Psoas muscle (tissue), 8 donors: ENCODE measurements around the gene ELAC1. TPM values are rescaled to one million over a fixed set of nuclear protein-coding genes. Genes with fewer than 3 reads are reported as not detected.

ENCODE experiments used
- ATAC-seq, 4 donors: fragments of 200-7000 bp; cut with Tn5 transposase; one replicate each; pipeline ENCODE4 v1.9.1; 2020; ENCODE audit warnings: moderate library complexity in 3 of 4, mild to moderate bottlenecking in 2 of 4
- DNase-seq, 2 donors: peaks; one replicate each; pipeline ENCODE4 v3.0.0-alpha.2; 2020
- H3K27ac ChIP-seq: fragments of 200-600 bp; one replicate; pipeline ENCODE4 v1.8.0; 2022
- H3K27me3 ChIP-seq, 3 donors: fragments of 200-600 bp in 1 of 3; one replicate each; pipeline versions ENCODE4 v1.6.1 to v1.8.0; 2013 to 2022; ENCODE audit warnings: low read length in 2 of 3, mild to moderate bottlenecking in 2 of 3, moderate library complexity in 1 of 3; ENCODE audit not compliant: insufficient read depth in 3 of 3
- H3K36me3 ChIP-seq, 2 donors: fragments of 200-600 bp in 1 of 2; one replicate each; pipeline versions ENCODE4 v1.6.1 to v1.8.0; 2013 to 2022; ENCODE audit warnings: low read depth in 1 of 2, mild to moderate bottlenecking in 1 of 2, moderate library complexity in 1 of 2; ENCODE audit not compliant: insufficient read depth in 1 of 2
- H3K4me1 ChIP-seq: fragments of 200-600 bp; one replicate; pipeline ENCODE4 v1.8.0; 2022
- H3K4me3 ChIP-seq: fragments of 200-600 bp; one replicate; pipeline ENCODE4 v1.8.0; 2022; ENCODE audit warnings: mild to moderate bottlenecking
- H3K9me3 ChIP-seq: fragments of 200-600 bp; one replicate; pipeline ENCODE4 v1.8.0; 2022
- WGBS, 3 donors: extraction: QIAGEN DNeasy Blood & Tissue Kit; methylation state at CpG; one replicate each; pipeline versions ENCODE4 v1.1.6 to v1.1.7; 2013; 5-methylcytosine and 5-hydroxymethylcytosine counted together
- intact Hi-C, 2 donors: fragments of 100-400 bp; cut with DNase I; formaldehyde crosslinking; loops; one replicate each; pipeline versions ENCODE4 v1.11.0 to v1.14.2; 2022
- long read RNA-seq, 2 donors: library from polyadenylated mRNA; unstranded; transcript quantifications; one replicate each; pipeline ENCODE4 v2.0.0, GENCODE V29; 2021
- polyA plus RNA-seq, 3 donors: library from polyadenylated mRNA; stranded (reverse); fragments of 200-250 nt; gene quantifications; one replicate each; pipeline ENCODE4 v1.2.3, GENCODE V29; 2013
- total RNA-seq, 4 donors: library from RNA; stranded (reverse); fragmentation: NEBNext Ultra II Directional in 2 of 4; extraction: Animal tissue kit (Norgen Biotek cat#: 25700) in 2 of 4; gene quantifications; one replicate each; pipeline versions ENCODE4 v1.2.1 to v1.2.4, GENCODE V29; 2021 to 2023
- TF ChIP-seq, protein P1 (sequence below): fragments of 200-600 bp; IDR thresholded peaks from one replicate; pipeline ENCODE4 v1.8.0; 2022; ENCODE audit warnings: antibody characterized with exemption
- donor health status: healthy with polysubstance abuse.
- donor health status: DM: no; HTN: no; CAD: no; lungs with moderate emphysema.
- donor health status: Bipolar disorder and iron deficiency.
- donor health status: healthy.
- donor health status: DM: yes; HTN: yes; CAD: no.
- donor health status: DM: no; HTN: no; CAD: no.
- donor health status: DM: no; HTN: no; CAD: no.
- donor health status: DM: yes; HTN: yes; CAD: no.

Gene ELAC1, protein sequence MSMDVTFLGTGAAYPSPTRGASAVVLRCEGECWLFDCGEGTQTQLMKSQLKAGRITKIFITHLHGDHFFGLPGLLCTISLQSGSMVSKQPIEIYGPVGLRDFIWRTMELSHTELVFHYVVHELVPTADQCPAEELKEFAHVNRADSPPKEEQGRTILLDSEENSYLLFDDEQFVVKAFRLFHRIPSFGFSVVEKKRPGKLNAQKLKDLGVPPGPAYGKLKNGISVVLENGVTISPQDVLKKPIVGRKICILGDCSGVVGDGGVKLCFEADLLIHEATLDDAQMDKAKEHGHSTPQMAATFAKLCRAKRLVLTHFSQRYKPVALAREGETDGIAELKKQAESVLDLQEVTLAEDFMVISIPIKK
- total RNA-seq (1 to 10 TPM; 2.8 to 5.4 (median 3.8) TPM), polyA plus RNA-seq (1 to 10 TPM; 1.6 to 4.2 (median 1.7) TPM)
- long read RNA-seq, donor 1, partial matches to known transcripts: 0 of 3 reads
- long read RNA-seq, donor 1, other reads (novel, unspliced or antisense): 1 of 3 reads
- long read RNA-seq, donor 2, partial matches to known transcripts: 0 of 10 reads
- long read RNA-seq, donor 2, other reads (novel, unspliced or antisense): 3 of 10 reads

DNA sequence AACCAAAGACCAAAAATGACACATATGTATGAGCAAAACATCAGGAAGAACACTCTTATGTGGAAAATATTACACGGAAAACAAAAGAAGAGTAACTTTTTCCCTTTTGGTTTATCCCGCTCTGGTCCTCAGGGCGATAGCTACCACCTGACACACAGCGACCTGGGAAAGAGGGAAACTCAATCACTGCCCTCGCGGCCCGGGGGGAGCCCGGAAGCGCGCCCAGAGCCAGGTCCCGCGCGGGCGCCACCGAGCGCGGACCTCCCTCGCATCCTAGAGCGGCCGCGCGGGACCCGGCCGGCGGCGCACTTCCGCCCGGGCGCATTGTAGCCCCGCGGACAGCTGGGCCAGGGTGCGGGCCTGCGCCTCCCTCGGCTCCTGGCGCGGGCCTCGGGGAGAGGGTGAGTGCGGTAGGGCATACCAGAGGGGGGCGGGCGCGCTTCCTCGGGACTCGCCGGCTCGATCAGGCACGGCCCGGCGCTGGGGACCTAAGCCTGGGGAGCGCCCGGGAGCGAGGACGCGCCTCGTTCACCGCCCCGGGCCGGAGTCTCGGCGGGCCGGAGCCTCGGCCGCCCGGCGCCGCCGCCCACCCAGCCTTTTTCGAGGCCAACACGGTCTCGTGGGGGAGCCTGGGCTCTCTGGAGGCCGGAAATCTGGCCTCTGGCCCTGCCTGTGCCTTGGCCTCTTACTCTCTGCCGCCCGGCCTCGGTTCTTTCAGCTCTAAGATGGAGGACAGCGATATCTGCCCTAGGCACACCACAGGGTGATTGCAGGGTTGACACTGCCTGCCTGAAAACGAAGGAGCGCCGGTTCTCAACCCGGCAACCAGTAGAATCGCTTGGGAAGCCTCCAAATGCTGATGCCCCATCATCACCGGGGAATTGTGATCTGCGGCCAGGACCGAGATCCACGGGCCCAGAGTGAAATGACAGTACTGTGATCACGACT is at the start of gene ELAC1:
TSS of gene ELAC1 (plus strand) at position 327 of the 948 bp plus-strand sequence. CDS start 6,365 bp downstream, outside the sequence.
- peak; percentile 93 to 97 (median 95) for ATAC-seq
- Histone ChIP-seq H3K36me3 (no peaks in the 10 kb centered on the region), H3K27ac (peak within 1 kb of the TSS; percentile 97), H3K27me3 (no peaks in the 10 kb centered on the region), H3K4me1 (peaks cover 23% of the 10 kb centered on the region), H3K9me3 (no peaks in the 10 kb centered on the region), H3K4me3 (peak within 1 kb of the TSS; percentile 89)
- TF ChIP-seq, protein P1, sequence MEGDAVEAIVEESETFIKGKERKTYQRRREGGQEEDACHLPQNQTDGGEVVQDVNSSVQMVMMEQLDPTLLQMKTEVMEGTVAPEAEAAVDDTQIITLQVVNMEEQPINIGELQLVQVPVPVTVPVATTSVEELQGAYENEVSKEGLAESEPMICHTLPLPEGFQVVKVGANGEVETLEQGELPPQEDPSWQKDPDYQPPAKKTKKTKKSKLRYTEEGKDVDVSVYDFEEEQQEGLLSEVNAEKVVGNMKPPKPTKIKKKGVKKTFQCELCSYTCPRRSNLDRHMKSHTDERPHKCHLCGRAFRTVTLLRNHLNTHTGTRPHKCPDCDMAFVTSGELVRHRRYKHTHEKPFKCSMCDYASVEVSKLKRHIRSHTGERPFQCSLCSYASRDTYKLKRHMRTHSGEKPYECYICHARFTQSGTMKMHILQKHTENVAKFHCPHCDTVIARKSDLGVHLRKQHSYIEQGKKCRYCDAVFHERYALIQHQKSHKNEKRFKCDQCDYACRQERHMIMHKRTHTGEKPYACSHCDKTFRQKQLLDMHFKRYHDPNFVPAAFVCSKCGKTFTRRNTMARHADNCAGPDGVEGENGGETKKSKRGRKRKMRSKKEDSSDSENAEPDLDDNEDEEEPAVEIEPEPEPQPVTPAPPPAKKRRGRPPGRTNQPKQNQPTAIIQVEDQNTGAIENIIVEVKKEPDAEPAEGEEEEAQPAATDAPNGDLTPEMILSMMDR: peak; percentile 5
- DNase-seq: peak; percentile 83 to 90
- intact Hi-C loops: loop anchor here (1.0 to 10.0 kb wide), 4 partner anchors 62 to 229 kb away; partner anchors contain the start of genes ME2 (in 2 of the 2), MEX3C (in 1 of the 2) and SMAD4 (in 1 of the 2)
- 0% methylated on average over 64 to 84 of the region's 84 CpGs for WGBS, 3 donors

DNA sequence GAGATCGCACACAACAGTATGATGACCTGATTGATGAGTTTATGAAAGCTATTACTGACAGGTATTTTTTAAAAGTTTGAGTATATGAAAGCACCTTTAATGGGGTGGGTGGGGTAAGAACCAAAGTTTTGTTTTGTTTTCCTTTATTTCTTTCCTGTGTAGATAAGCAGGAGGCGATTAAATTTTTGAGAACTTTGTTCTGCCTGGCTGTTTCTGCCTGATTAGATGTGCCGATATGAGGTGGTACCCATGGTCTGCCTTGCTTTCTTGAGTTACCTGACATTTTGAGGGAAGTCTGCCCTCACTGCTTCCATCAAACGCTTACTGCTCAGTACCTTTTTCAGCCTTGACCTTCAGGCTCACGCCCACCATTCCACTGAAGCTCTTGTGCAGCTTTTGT is 49.7 kb upstream of the ELAC1 start:
- DNase-seq: no peak
- WGBS, 3 donors: 95 to 97% (median 96%) methylated on average over 5 of the region's 5 CpGs
- TF ChIP-seq, protein P1: no peak
- H3K27me3 ChIP-seq: no peaks in the 10 kb centered on the region
- H3K36me3 ChIP-seq: peaks cover 0 to 59% of the 10 kb centered on the region in 2 donors
- H3K9me3 ChIP-seq: no peaks in the 10 kb centered on the region
- ATAC-seq: no peak
- H3K4me1 ChIP-seq: no peaks in the 10 kb centered on the region
- H3K4me3 ChIP-seq: no peak overlapping the region
- no peak overlapping the region for H3K27ac ChIP-seq
- intact Hi-C loops: no loop called here

DNA sequence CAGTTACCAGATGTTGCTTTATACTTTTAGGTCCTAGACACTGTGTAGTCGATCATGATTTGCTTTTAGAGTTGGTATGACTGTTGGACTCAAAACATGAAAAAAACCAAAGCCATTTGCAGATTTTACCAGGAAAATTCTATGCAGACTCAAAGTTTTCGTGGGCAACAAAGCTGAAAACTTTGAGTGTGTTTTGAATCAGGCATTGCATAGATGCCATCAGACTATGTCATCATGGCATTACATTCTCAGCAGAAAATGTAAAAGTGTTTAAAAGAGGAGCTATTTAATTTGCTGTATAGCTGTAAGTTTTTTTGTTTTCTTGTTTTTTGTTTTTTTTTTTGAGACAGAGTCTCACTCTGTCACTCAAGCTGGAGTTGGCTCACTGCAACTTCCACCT is 43.5 kb upstream of the ELAC1 start:
- H3K4me3 ChIP-seq: no peak overlapping the region
- ATAC-seq (no peak), DNase-seq (no peak)
- no peaks in the 10 kb centered on the region for H3K9me3 ChIP-seq
- H3K4me1 ChIP-seq: no peaks in the 10 kb centered on the region
- intact Hi-C loops: no loop called here
- TF ChIP-seq, protein P1: no peak
- no peak overlapping the region for H3K27ac ChIP-seq
- WGBS, 3 donors: 93 to 96% (median 93%) methylated on average over 2 of the region's 2 CpGs
- peaks cover 0 to 84% of the 10 kb centered on the region in 2 donors for H3K36me3 ChIP-seq
- H3K27me3 ChIP-seq: no peaks in the 10 kb centered on the region

DNA sequence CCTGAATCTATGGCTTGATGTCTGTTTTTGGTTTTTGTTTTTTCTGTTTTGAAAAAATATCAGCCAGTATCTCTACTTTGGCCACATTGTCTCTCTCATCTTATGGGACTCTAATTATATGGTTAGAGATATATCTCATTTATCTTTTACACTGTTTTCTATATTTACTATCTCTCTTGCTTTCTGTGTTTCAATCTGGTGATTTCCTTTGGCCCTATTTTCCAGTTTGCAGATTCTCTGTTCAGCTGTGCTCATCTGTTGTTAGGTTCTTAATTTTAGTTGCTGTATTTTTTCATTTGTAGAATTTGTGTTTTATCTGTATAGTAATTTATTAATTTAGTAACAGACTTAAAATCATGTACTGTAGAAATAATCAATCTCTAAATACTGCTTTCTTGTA is 41.3 kb upstream of the ELAC1 start:
- Histone ChIP-seq H3K36me3 (peaks cover 0 to 63% of the 10 kb centered on the region in 2 donors), H3K4me3 (no peak overlapping the region), H3K27me3 (no peaks in the 10 kb centered on the region), H3K27ac (no peak overlapping the region), H3K4me1 (no peaks in the 10 kb centered on the region), H3K9me3 (no peaks in the 10 kb centered on the region)
- TF ChIP-seq, protein P1: no peak
- ATAC-seq (no peak), DNase-seq (no peak)
- intact Hi-C loops: no loop called here
